Measurements from ENCODE around the gene PINK1. TPM values are rescaled to one million over a fixed set of nuclear protein-coding genes. Genes with fewer than 3 reads are reported as not detected.
A peak's percentile ranks its signal among the peaks of the same experiment; 100 is the strongest.

The PINK1 gene
- total RNA-seq, 1 donor from 2014 or later: 32.0 TPM

GRCh38 chr1:20693623-20694022 is 60.4 kb downstream of the PINK1 start:
- H3K9me3 Mint-ChIP-seq (ENCODE audit: unreplicated experiment): peaks cover 1% of the 10 kb centered on the region
- no peak for DNase-seq
- no peak for TF ChIP-seq CTCF (IDR thresholded peaks at IDR 0.05; ENCODE audit: partially characterized antibody, unreplicated experiment)
- no peaks in the 10 kb centered on the region for H3K36me3 Mint-ChIP-seq (ENCODE audit: unreplicated experiment)
- peaks cover 6% of the 10 kb centered on the region for H3K27me3 Mint-ChIP-seq (ENCODE audit: unreplicated experiment)
- H3K4me1 Mint-ChIP-seq (ENCODE audit: low read depth, unreplicated experiment): peaks cover 4% of the 10 kb centered on the region
- H3K4me3 Mint-ChIP-seq (ENCODE audit: unreplicated experiment): no peak overlapping the region
- H3K27ac Mint-ChIP-seq (ENCODE audit: unreplicated experiment): no peak overlapping the region

GRCh38 chr1:20695515-20695914 is 62.3 kb downstream of the PINK1 start:
- Mint-ChIP-seq H3K4me1 (ENCODE audit: low read depth, unreplicated experiment) (peaks cover 10% of the 10 kb centered on the region), H3K4me3 (ENCODE audit: unreplicated experiment) (no peak overlapping the region), H3K27me3 (ENCODE audit: unreplicated experiment) (peaks cover 9% of the 10 kb centered on the region), H3K27ac (ENCODE audit: unreplicated experiment) (no peak overlapping the region), H3K9me3 (ENCODE audit: unreplicated experiment) (peaks cover 5% of the 10 kb centered on the region), H3K36me3 (ENCODE audit: unreplicated experiment) (no peaks in the 10 kb centered on the region)
- no peak for DNase-seq
- TF ChIP-seq CTCF (IDR thresholded peaks at IDR 0.05; ENCODE audit: partially characterized antibody, unreplicated experiment): no peak

- Mint-ChIP-seq H3K27ac (ENCODE audit: unreplicated experiment) (peak overlapping the region; percentile 93), H3K36me3 (ENCODE audit: unreplicated experiment) (no peaks in the 10 kb centered on the region), H3K27me3 (ENCODE audit: unreplicated experiment) (peaks cover 9% of the 10 kb centered on the region), H3K4me3 (ENCODE audit: unreplicated experiment) (peak overlapping the region; percentile 83), H3K9me3 (ENCODE audit: unreplicated experiment) (peaks cover 5% of the 10 kb centered on the region), H3K4me1 (ENCODE audit: low read depth, unreplicated experiment) (peaks cover 11% of the 10 kb centered on the region)
- DNase-seq: peak; percentile 92
- peak; percentile 99 for TF ChIP-seq CTCF (IDR thresholded peaks at IDR 0.05; ENCODE audit: partially characterized antibody, unreplicated experiment)
Observed at GRCh38 chr1:20696397-20697333, 63.4 kb downstream of the PINK1 start.

GRCh38 chr1:20697563-20697962 is 64.3 kb downstream of the PINK1 start:
- Mint-ChIP-seq H3K9me3 (ENCODE audit: unreplicated experiment) (peaks cover 6% of the 10 kb centered on the region), H3K27me3 (ENCODE audit: unreplicated experiment) (peaks cover 7% of the 10 kb centered on the region), H3K4me1 (ENCODE audit: low read depth, unreplicated experiment) (peaks cover 11% of the 10 kb centered on the region), H3K27ac (ENCODE audit: unreplicated experiment) (no peak overlapping the region), H3K4me3 (ENCODE audit: unreplicated experiment) (peak overlapping the region; percentile 42), H3K36me3 (ENCODE audit: unreplicated experiment) (no peaks in the 10 kb centered on the region)
- TF ChIP-seq CTCF (IDR thresholded peaks at IDR 0.05; ENCODE audit: partially characterized antibody, unreplicated experiment): no peak
- DNase-seq: no peak

All from glutamatergic neuron (in vitro differentiated cells).